ENCODE results near the gene PICK1. TPM values are rescaled to one million over a fixed set of nuclear protein-coding genes. Genes with fewer than 3 reads are reported as not detected.

The PICK1 gene
- total and polyA plus RNA-seq, 2 donors (not counting 3 experiments of a cell fraction or from before 2014, with no cell fraction given), result 18.0 to 20.8 TPM

DNA sequence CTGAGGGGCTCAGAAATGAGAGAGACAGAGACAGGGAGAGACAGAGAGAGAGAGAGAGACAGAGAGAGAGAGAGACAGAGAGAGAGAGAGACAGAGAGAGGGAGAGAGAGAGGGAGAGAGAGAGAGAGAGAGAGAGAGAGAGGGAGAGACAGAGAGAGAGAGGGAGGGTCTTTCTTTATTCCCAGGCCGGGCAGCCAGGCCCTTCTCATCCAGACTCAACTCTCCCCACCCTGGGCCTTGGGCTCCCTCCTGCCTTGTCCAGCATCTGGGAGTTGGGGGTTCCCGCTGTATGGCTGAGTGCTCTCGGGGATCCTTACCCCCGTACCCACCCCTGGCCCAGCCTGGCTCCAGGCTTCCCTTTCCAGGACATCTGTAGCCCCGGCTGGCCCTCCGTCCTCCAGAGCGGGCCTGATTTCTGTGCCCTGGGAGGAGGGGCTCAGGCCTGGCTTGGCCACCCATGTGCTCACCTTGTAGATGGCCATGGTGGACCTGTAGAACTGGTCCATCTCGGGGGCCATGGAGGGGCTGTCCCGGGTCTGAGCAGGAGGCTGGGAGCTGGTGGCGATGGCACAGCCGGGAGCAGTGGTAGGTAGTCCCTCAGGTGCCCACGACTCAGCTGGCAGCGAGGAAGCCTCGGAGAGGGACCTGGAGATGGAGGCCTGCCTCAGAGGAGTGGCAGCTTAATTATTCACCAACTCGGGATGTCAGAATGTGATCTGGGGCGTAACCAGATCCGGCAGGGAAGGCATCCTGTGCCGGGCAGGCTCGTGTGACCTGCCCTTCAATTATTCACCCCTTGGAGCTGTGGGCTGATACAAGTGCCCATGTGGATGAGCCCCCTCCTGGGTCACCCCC is 53.0 kb downstream of the PICK1 start, which contains the start of gene BAIAP2L2:
BAIAP2L2 (minus strand) TSS at position 677 of the 855 bp plus-strand sequence; CDS start at position 518, 159 bp downstream.
- no peak within 1 kb of the TSS for H3K4me2 ChIP-seq (ENCODE audit: insufficient read depth, low read length)
- no peaks in the 10 kb centered on the region for H3K36me3 ChIP-seq (ENCODE audit: control insufficient read depth in 2 of 2, extremely low read depth in 1 of 2, insufficient read depth in 2 of 2, low read length in 2 of 2)
- TF ChIP-seq, protein P1, sequence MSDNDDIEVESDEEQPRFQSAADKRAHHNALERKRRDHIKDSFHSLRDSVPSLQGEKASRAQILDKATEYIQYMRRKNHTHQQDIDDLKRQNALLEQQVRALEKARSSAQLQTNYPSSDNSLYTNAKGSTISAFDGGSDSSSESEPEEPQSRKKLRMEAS (IDR thresholded peaks at IDR 0.05; ENCODE audit: insufficient read depth, insufficient read length), result no peak
- TF ChIP-seq FOS (IDR thresholded peaks at IDR 0.05; ENCODE audit: borderline replicate concordance, insufficient read depth, low read length) (no peak), POLR2AphosphoS5 (IDR thresholded peaks at IDR 0.05; ENCODE audit: insufficient read depth, low read depth, low read length) (no peak), EZH2 (IDR thresholded peaks at IDR 0.05; ENCODE audit: borderline replicate concordance, low read depth, low read length, severe bottlenecking) (no peak), GATA2 (IDR thresholded peaks at IDR 0.05; ENCODE audit: insufficient read depth, insufficient read length, low read depth, low read length) (no peak), MYC (IDR thresholded peaks at IDR 0.05; ENCODE audit: low read depth, low read length) (no peak)
- intact Hi-C loops (cut with micrococcal nuclease), result no loop called here
- H2AFZ ChIP-seq (ENCODE audit: low read depth, low read length), result no peak within 1 kb of the TSS
- H3K4me3 ChIP-seq (replicated peaks in 1 of 3; ENCODE audit: insufficient read depth in 1 of 3, low read depth in 1 of 3, low read length in 3 of 3), result no peak within 1 kb of the TSS
- H3K9me3 ChIP-seq (replicated peaks; ENCODE audit: control insufficient read depth, insufficient read depth, low read length), result no peaks in the 10 kb centered on the region
- no peak within 1 kb of the TSS for H3K9ac ChIP-seq (replicated peaks; ENCODE audit: extremely low read depth, insufficient read depth, low read length)
- POLR2A ChIA-PET, result no interaction called here
- no peaks in the 10 kb centered on the region for H4K20me1 ChIP-seq (replicated peaks; ENCODE audit: control insufficient read depth, extremely low read depth, insufficient read depth, low read length)
- H3K4me1 ChIP-seq (ENCODE audit: control insufficient read depth, extremely low read depth, insufficient read depth, low read length), result no peaks in the 10 kb centered on the region
- H3K9me1 ChIP-seq (replicated peaks; ENCODE audit: control insufficient read depth, extremely low read depth, insufficient read depth, low read length), result no peaks in the 10 kb centered on the region
- dilution Hi-C loops (cut with MboI; ENCODE audit: extremely low pct_ligation_motif_present, low sequenced_read_pairs), result no loop called here
- BruUV-seq (replicated peaks), result no TSS peak
- no peak for FAIRE-seq
- no peak for DNase-seq (ENCODE audit: low read depth, low spot score)
- no peaks in the 10 kb centered on the region for H3K79me2 ChIP-seq (ENCODE audit: control insufficient read depth, insufficient read depth, low read length)
- H3K27ac ChIP-seq (ENCODE audit: insufficient read depth, low read depth, low read length), result no peak within 1 kb of the TSS
- H3K27me3 ChIP-seq (ENCODE audit: control insufficient read depth in 2 of 2, insufficient read depth in 2 of 2, low read length in 2 of 2), result no peaks in the 10 kb centered on the region
- CTCF ChIA-PET, result interaction anchor here (0.5 to 1.4 kb wide), 7 partner anchors 10 to 96 kb away, joined by 3 to 4 read pairs (median 3); partner anchors contain the start of gene MAFF
